IPS-11a (cell line): ENCODE measurements around the gene CACNA1D.

Experiments
- H3K4me3 ChIP-seq: one replicate; pipeline ENCODE4 v1.5.1; 2013; ENCODE audit warnings: low read depth, low read length, control low read depth

Gene CACNA1D

DNA sequence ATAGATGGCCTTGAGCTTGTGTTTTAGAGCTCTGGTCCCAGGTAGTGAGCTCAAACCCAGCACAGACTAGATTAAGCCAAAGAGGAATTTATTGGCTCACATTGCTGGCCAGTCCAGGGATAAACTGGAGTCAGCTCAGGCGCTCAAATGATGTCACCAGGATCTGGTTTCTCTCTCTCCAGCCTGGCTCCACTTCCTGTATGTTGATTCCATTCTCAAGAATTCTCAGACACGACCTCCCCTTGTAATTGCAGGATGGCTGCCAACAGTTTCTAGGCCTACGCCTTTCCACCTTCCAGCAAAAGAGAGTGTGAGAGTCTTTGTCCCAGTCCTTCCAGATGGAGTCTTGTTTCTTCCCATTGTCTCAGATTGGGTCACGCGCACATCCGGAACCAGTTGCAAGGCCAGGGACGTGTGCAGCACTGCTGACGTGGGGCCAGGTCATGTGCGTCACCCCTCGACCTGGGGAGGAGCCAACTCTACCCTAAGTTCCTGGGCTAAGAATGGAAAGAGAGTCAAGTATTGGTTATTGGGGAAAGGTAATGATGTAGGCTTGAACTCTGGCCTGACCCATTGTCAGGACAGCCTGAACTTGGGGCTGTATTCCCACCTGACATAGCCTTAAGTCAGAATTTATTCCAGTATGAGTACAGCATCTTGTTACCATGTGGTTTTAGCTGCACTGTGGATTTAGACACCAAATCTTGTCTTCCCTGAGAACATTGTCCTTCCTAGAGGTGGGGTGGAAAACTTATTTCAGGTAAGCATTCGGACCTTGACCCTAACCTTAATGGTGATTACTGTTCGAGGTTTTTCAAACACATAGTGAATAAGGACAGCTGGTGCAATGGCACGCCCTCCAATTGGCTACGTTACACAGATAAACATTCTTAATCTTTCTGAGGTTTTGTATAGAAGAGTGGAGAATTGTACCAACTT lies 31.6 kb downstream of the CACNA1D start:
- no peak overlapping the region for H3K4me3 ChIP-seq

DNA sequence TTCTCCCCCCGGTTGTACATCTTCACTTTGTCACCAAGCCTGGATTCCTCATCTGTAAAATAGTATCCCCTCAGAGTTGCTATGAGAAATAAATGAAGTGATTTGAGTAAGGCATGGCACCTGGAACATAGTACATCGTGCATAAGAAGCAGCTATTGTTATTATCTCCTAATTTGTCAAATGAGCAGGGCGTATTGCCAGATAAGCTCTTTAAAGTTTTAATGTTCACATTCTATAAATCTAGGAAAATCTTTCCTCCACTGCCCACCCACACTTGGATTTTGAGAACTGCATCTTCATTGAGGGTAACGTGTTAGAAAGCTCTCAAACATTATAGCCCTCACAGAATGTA lies 32.3 kb downstream of the CACNA1D start:
- no peak overlapping the region for H3K4me3 ChIP-seq

DNA sequence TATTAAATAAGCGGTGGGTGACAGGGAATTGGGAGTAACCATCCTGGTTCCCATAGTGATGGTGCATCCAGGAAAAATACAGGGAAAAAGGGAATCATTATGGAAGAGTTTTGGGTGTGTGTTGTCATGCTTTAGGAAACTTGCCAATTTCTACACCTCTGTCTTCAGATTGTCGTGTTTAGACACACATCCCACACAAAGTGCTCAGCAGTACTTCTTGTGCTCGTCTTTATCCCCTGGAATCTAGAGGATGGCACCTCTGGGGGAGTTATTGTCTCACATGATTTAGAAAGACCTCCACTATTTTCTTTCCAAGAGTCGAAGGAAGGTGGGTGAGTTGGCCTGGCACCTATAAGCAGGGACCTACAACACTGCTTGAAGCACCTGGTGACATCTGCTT lies 35.8 kb downstream of the CACNA1D start:
- no peak overlapping the region for H3K4me3 ChIP-seq

DNA sequence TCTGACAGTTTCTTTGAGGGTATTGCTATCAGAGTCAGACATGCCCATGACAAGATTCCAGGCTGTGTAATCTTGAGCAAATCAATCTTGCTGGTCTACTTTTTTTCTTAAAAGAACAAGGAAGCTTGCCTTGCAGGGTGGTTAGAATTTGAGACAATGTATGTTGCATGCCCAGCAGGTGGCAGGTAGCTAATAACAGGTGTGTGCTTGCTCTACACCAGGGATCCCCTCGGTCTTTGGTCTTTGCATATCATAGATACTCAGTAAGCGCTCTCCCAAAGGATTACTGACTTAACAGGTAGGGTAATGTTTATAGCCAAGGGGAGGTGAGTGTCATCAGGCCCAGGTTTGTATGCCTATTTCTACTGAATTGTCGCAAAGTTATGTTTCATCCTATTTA lies 37.3 kb downstream of the CACNA1D start:
- H3K4me3 ChIP-seq: no peak overlapping the region

DNA sequence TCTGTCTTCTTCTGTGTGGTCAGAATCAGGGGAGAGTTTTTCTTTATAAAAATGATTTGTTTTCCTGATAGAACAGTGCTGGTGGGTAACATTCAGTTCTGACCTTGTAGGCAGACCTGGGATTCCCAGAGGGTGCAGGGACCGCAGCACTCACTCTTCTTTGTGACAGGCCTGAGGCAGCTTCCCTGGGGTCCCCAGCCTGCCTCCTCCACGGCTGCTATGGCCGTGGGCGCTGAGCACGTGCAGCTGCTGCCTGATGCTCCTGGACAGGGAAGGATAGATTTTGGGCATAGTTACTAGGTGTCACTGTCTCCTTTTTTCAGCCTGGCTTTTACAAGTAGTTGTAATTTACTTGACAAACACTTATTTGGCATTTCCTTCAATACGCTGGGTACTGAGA lies 39.1 kb downstream of the CACNA1D start:
- H3K4me3 ChIP-seq: no peak overlapping the region

DNA sequence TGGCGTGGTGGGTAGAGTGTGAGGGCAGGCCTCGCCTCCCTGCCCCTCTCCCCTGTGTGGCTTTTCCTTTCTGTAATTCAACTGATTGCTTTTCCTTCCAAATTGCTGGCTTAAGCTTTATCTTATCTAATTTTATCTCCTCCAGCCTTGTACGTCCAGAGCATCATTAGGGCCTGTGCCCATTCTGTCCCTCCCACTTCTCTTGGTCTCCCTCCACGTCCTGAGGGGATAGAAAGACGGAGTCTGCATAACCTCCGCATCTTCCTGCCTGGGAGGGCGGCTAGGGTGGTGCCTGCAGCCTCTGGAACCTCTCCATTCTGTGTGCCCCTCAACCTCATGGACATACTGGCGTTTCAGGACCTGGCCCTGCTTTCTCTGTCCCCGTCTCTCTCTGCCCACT lies 39.8 kb downstream of the CACNA1D start:
- no peak overlapping the region for H3K4me3 ChIP-seq

DNA sequence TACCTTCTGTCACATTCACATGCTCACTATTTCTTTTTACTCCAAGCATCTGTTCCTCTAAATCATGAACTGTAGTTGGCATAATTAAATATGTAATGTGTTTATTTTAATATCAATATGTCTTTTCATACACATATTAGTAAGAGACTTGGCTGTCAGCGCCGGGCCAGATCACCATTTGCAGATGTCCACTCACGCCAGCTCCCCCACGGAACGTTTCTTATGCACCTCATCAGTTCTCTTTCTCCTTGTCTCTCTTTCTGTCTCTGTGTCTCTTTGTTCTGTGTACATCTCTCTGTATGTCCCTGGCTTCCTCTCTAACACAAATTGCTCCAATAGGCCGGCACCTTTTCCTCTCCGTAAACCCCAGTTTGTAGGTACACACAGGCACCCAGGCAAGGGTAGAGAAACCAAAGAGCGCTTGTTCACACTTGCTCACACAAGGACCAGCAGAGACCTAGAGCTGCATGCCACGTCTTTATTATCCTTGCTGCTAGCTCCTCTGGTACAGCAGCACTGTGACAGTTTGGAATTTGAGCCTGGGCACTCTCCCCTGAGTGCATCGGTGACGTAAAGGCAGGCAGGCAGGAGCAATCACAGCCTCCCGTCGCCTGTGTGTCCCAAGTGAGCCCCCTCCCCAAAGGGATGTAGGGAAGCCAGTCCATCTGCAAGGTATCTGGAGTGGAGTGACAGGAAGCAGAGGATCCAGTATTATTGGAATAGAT lies 40.4 kb downstream of the CACNA1D start:
- H3K4me3 ChIP-seq: no peak overlapping the region

DNA sequence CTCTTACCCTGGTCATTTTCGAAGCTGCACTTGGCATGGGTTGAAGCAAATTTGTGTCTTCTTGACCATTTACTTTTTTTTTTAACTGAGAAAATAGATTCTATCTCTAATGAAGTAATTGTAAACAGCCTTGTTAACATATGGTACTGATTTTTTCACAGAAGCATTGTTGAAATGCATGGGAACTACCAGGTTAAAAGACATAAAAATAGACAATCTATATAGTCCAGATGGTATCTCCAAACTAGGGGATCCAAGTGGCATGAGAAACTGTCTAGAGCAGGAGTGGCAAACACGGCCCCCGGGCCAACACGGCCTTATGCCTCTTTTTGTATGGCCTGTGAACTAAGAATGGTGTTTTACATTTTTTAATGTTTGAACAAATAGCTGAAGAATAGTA lies 41.9 kb downstream of the CACNA1D start:
- no peak overlapping the region for H3K4me3 ChIP-seq

DNA sequence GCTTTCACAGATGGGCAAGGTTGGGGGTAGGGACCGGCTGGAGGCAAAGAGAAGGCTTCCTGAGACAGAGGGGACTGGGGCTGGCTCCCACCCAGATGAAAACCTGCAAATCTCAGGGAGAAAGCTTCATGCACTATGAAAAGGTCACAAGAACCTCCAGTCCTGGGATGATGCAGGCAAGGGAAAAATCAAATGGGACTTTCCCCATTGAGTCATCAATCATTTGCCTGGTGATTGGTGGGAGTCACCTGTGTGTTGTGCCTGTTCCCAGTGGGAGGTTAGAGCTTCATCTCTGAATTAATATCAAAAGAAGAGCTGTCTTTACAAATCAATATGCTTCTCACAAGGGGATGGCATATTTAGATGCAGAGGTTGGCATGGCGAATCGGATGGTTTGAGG lies 49.9 kb downstream of the CACNA1D start:
- no peak overlapping the region for H3K4me3 ChIP-seq

DNA sequence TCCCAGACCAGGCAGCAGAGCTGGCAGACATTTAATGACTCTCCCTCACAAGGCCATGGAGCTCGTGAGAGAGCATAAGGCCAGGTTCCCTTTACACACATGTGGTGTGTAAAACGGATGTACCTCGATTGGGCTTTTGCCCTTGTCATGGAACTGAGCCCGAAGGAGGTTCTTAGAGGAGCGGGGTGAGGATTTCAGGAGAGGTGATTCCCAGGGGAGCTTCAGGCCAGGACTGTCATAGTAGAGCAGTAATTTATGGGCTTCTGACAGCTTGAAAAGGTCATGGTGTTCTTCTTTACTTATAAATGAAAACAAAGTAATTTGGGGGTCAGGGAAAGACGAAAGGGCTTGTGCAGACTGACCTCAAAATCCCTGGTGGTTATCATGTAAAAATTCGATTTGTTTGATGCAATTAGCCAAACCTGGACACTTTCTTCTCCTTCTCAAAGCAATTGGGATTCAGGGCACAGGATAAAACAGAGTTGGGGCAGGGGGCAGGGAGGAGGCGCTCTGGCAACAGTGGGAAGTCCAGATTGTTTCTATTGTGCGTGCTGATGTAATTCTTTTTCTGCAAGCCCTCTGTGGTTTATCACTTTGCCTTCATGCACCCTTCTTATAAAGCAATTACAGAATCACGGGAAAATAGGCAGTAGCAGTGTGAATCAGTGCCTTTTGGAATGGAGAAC lies 51.0 kb downstream of the CACNA1D start:
- H3K4me3 ChIP-seq: no peak overlapping the region

DNA sequence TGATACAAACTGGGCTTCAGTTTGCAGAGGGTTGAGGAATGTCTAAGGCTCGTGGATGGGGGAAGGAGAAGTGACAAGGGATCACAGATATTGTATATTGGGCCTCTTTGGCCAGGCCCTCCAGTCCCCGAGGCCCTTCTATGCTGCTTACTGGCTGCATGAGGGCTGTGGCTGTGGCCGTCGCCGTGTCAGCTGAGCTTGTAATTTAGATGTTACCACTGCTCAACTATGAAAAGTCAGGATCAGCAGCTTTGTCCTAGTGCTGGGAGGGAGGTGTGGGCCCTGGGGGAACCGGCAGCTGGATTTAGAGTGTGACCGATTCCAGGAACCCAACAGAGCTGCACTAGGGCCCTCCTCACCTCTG lies 51.6 kb downstream of the CACNA1D start:
- H3K4me3 ChIP-seq: no peak overlapping the region

DNA sequence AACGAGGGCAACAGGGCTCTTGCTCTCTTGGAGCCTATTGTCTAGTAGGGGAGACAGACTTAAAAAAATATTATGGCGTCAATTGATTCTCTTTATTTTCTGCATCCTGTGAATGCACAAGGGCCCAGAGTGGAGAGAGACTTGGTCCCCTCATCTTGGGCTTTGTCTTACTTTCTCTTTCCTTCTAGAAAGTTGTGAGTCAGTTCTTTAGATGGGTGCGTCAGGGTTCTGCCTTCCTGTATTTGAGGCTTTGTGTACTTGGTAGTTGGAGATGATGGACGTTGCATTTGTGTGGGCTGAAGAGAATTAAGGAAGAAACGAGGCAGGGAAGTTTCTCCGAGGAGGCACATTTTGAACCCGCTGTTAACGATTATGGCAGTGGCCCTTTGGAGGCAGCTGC lies 52.9 kb downstream of the CACNA1D start:
- no peak overlapping the region for H3K4me3 ChIP-seq

DNA sequence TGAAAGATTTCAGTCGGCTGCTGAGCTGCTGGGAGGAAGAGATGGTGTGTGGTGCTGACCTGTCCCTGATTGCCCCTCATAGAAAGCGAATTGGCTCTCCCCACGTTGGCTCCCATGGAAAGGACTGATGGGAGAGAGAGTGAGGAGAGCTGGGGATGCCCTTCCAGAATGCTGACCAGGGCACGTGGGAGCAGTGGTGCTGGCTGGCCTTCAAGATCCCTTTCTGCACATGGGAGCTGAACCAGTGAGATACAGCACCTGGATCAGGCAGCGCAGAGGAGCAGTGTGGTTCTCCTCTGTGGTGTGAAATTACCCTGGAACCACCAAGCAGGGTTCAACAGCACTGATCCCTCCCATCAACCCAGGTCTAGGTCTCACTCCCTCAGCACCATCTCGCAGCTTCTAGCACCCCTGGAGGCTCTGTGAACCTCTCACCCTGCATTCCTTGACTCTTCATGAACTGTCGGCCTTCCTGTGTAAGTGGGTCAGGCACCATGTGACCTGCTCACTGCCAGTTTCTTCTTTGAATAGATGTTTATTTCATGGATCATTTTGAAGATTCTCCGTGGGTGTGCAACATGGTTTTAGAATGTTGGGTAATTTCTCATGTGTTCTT lies 55.7 kb downstream of the CACNA1D start:
- no peak overlapping the region for H3K4me3 ChIP-seq

DNA sequence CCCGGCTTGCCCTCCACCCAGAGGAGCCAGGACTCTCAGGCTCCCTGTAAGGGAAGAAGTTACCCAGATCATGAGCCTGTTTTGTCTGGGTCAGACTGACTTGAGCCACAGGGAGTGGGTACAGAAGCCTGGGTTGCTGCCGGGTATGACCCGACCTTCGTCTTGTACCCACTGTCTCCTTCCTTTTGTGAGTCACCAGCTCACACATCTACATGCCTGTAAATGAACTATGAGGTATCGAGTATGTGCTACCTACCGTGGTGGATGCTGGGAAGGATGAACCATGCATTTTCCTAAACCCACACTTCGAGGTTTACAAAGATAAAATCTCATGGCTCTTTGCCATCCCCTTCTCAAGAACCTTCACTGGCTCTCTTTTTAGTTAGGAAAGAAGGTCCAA lies 56.9 kb downstream of the CACNA1D start:
- no peak overlapping the region for H3K4me3 ChIP-seq

DNA sequence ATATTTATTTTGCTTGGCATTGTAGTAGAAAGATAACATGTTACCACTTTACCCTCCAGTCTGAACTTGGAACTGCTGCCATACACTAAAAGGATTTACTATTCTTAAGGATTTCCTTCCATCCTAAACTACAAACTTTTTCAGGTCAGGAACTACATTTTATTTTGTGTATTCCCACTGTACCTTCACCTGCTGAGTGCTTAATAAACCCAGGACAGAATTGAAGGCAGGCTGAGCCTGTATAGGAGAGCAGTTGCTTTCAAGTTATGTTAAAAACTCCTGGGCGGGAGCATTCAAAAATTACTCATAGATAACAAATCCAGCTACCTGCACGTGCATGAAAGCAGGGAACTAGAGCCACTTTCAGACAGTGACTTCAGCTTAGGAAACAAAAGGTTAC lies 58.3 kb downstream of the CACNA1D start:
- H3K4me3 ChIP-seq: no peak overlapping the region

DNA sequence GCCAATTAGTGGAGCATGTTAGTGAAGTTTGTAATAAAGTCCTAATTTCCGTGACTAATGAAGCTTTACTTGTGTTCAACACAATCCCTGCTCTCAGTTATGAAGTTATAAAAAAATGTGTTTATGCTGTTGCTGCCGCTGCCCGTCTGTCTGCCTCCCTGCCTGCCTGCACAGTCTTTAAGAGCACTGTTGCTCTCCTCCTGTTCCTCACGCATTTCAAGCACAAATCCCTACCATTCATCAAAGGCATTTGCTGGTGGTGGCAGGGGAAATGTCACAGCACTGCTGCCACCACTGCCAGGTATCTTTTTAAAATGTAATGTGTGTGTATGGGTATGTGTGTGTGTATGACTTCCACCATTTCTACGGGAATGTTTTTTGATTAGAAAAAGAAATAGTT lies 58.8 kb downstream of the CACNA1D start:
- no peak overlapping the region for H3K4me3 ChIP-seq

DNA sequence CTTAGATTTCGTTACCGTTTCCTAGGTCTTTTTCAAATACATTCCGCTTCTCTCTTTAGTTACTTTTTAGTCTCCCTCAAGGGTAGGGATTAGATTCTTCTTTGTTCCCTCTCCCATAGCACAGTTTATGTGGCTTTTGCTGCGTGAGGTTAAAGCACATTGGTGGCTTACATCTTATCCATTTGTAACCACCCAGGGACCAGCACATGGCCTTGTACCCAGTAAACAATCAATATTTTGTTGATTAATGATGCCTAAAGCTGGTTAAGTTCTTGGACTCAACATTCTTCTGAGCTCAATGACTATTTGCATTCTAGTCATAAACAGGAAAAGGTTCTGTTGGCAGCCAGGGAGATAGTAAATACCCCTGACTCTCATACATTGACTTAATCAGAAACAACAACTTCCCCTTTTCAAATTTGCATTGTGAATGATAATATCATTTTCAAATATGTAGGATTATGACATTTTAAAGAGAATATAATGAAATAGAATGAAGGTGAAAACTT lies 60.2 kb downstream of the CACNA1D start:
- H3K4me3 ChIP-seq: no peak overlapping the region

DNA sequence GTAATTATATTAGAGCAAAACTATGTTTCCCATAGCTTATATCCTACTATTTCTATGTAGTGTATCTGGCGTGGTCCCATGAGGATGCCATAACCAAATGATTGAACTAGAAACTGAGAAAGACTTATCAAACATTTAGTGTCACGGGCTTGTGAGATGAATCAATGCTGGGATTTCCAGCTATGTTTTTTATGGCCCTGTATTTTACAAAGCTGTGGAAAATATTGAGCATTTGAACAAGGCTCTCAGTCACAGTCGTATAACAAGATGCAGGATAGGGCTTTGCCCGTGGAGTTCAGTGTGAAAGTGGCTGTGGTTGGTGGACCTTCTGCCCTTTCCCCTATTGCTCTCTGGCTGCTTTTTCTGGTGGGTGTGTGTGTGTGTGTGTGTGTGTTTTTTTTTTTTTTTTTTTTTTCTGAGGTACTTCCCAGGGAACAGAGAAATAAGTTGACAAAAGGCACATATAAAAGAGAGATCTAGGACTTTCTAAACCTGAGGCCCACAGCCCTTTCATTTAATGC lies 60.7 kb downstream of the CACNA1D start:
- no peak overlapping the region for H3K4me3 ChIP-seq

DNA sequence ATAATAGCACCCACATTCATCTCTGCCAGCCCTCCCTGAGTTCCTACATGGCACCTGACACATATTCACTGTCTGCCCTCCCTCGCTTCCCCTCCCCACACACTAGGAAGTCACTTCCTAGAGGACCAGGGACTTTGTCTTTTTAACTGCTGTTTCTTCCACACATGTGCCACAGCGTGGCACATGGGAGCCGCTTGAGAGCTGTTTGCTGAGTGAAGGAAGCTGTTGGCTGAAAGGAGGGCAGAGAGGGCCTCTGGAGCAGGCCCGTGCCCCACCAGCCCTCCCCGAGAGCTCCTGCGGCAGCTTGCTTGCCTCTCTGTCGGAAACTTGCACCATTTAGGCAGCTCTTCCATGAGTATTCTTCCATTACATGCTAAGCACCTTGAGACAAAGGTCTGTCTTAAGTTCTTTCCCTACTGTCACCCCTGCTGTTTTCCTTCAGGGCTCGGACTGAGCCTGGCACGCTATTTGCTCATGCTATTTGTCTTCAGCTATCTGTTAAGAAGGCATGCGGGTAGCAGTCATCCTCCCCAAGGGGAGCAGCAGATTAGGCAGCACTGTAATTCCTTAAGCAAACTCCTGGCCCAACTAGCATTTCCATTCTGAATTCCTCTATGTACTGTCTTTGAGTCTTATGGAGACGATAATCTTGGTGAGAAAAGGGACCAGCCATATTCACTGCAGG lies 72.2 kb downstream of the CACNA1D start:
- no peak overlapping the region for H3K4me3 ChIP-seq

DNA sequence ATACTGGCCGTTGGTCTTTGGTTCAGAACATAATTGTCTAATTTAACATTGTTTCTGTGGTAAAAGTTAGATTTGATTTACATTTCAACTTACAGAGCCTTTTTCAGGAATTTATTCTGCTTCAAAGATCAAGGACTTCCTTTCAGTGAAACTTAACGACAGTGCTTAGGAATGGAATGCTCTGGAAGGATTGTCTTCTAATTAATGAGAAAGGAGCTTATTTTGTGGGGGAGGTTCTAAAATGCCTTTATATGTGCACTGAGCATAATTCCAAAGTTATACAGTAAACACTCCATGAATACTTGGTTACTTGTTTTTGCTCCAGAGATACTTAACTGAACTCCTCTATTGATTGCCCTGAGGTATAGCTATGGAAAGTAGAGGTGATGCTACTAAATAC lies 75.7 kb downstream of the CACNA1D start:
- no peak overlapping the region for H3K4me3 ChIP-seq
